ENCODE data around the gene BRSK2. TPM values are rescaled to one million over a fixed set of nuclear protein-coding genes. Genes with fewer than 3 reads are reported as not detected.
"Not testable (repeated sequence)": the region's sequence is repeated elsewhere in the genome, so short reads cannot be mapped to it uniquely, and the experiment has no call there.

Gene BRSK2
- total RNA-seq, 1 donor from 2014 or later: 0.75 TPM

GRCh38 chr11:1344056-1344635, 45.6 kb upstream of the BRSK2 start:
- H3K4me3 ChIP-seq (ENCODE audit: low read depth, low read length): no peak overlapping the region
- H3K27me3 ChIP-seq (ENCODE audit: control insufficient read depth, insufficient read depth, low read length): peaks cover 10% of the 10 kb centered on the region
- DNase-seq (ENCODE audit: low read depth): no peak
- H3K36me3 ChIP-seq (ENCODE audit: control insufficient read depth, insufficient read depth, low read length): no peaks in the 10 kb centered on the region
- no peak for TF ChIP-seq CTCF (IDR thresholded peaks at IDR 0.05; ENCODE audit: insufficient read depth, low read length, poor library complexity, severe bottlenecking)

GRCh38 chr11:1345737-1346513, 43.8 kb upstream of the BRSK2 start:
- H3K27me3 ChIP-seq (ENCODE audit: control insufficient read depth, insufficient read depth, low read length): peaks cover 23% of the 10 kb centered on the region
- no peaks in the 10 kb centered on the region for H3K36me3 ChIP-seq (ENCODE audit: control insufficient read depth, insufficient read depth, low read length)
- TF ChIP-seq CTCF (IDR thresholded peaks at IDR 0.05; ENCODE audit: insufficient read depth, low read length, poor library complexity, severe bottlenecking): no peak
- DNase-seq (ENCODE audit: low read depth): no peak
- H3K4me3 ChIP-seq (ENCODE audit: low read depth, low read length): no peak overlapping the region

- TF ChIP-seq CTCF (IDR thresholded peaks at IDR 0.05; ENCODE audit: insufficient read depth, low read length, poor library complexity, severe bottlenecking): no peak
- H3K27me3 ChIP-seq (ENCODE audit: control insufficient read depth, insufficient read depth, low read length): peaks cover 23% of the 10 kb centered on the region
- no peak for DNase-seq (ENCODE audit: low read depth)
- no peak overlapping the region for H3K4me3 ChIP-seq (ENCODE audit: low read depth, low read length)
- no peaks in the 10 kb centered on the region for H3K36me3 ChIP-seq (ENCODE audit: control insufficient read depth, insufficient read depth, low read length)
Observed at GRCh38 chr11:1346669-1347390, 42.9 kb upstream of the BRSK2 start.

- not testable (repeated sequence) for H3K36me3 ChIP-seq (ENCODE audit: control insufficient read depth, insufficient read depth, low read length); H3K4me3 ChIP-seq (ENCODE audit: low read depth, low read length); DNase-seq (ENCODE audit: low read depth)
- H3K27me3 ChIP-seq (ENCODE audit: control insufficient read depth, insufficient read depth, low read length): peaks cover 23% of the 10 kb centered on the region
Observed at GRCh38 chr11:1347411-1347999, 42.2 kb upstream of the BRSK2 start.

- H3K36me3 ChIP-seq (ENCODE audit: control insufficient read depth, insufficient read depth, low read length): no peaks in the 10 kb centered on the region
- TF ChIP-seq CTCF (IDR thresholded peaks at IDR 0.05; ENCODE audit: insufficient read depth, low read length, poor library complexity, severe bottlenecking): no peak
- DNase-seq (ENCODE audit: low read depth): no peak
- no peak overlapping the region for H3K4me3 ChIP-seq (ENCODE audit: low read depth, low read length)
- H3K27me3 ChIP-seq (ENCODE audit: control insufficient read depth, insufficient read depth, low read length): peaks cover 23% of the 10 kb centered on the region
Observed at GRCh38 chr11:1348146-1348795, 41.5 kb upstream of the BRSK2 start.
